Measurements from ENCODE around the gene SPOCK3. TPM values are rescaled to one million over a fixed set of nuclear protein-coding genes. Genes with fewer than 3 reads are reported as not detected.

The SPOCK3 gene
- total and polyA plus RNA-seq, 10 of the 15 experiments (the other 5 are each of a cell fraction or from before 2014, with no cell fraction given): 0.06 to 0.39 (median 0.09) TPM; not detected in 5

DNA sequence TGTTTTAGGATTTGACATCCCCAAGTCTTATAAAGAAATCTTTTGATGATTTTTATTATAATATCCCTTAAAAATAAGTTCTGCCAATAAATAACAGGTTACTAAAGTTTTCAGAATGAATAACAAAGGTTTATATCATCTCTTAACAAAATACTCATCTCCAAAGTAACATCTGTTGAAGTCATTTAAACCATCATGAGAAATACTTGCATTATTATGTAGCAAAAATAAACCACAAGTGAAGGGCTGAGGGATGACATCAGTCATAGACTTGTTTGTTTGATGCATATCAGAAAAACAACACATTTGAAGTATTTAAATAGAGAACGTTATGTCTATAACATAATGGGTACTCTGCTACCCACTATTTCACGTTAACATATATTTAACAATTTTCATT lies 114.9 kb downstream of the SPOCK3 start (continued):
- TF ChIP-seq, protein P1, sequence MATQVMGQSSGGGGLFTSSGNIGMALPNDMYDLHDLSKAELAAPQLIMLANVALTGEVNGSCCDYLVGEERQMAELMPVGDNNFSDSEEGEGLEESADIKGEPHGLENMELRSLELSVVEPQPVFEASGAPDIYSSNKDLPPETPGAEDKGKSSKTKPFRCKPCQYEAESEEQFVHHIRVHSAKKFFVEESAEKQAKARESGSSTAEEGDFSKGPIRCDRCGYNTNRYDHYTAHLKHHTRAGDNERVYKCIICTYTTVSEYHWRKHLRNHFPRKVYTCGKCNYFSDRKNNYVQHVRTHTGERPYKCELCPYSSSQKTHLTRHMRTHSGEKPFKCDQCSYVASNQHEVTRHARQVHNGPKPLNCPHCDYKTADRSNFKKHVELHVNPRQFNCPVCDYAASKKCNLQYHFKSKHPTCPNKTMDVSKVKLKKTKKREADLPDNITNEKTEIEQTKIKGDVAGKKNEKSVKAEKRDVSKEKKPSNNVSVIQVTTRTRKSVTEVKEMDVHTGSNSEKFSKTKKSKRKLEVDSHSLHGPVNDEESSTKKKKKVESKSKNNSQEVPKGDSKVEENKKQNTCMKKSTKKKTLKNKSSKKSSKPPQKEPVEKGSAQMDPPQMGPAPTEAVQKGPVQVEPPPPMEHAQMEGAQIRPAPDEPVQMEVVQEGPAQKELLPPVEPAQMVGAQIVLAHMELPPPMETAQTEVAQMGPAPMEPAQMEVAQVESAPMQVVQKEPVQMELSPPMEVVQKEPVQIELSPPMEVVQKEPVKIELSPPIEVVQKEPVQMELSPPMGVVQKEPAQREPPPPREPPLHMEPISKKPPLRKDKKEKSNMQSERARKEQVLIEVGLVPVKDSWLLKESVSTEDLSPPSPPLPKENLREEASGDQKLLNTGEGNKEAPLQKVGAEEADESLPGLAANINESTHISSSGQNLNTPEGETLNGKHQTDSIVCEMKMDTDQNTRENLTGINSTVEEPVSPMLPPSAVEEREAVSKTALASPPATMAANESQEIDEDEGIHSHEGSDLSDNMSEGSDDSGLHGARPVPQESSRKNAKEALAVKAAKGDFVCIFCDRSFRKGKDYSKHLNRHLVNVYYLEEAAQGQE (IDR thresholded peaks at IDR 0.05; ENCODE audit: low read depth, low read length): no peak
- TF ChIP-seq SREBF1 (IDR thresholded peaks at IDR 0.05; ENCODE audit: low read length) (no peak), FOS (IDR thresholded peaks at IDR 0.05; ENCODE audit: borderline replicate concordance, extremely low read depth, insufficient read length) (no peak), HDGF (IDR thresholded peaks at IDR 0.05) (no peak), ZNF24 (IDR thresholded peaks at IDR 0.05) (no peak), RAD51 (IDR thresholded peaks at IDR 0.05) (no peak), TCF7 (IDR thresholded peaks at IDR 0.05; ENCODE audit: borderline replicate concordance) (no peak)
- TF ChIP-seq, protein P2, sequence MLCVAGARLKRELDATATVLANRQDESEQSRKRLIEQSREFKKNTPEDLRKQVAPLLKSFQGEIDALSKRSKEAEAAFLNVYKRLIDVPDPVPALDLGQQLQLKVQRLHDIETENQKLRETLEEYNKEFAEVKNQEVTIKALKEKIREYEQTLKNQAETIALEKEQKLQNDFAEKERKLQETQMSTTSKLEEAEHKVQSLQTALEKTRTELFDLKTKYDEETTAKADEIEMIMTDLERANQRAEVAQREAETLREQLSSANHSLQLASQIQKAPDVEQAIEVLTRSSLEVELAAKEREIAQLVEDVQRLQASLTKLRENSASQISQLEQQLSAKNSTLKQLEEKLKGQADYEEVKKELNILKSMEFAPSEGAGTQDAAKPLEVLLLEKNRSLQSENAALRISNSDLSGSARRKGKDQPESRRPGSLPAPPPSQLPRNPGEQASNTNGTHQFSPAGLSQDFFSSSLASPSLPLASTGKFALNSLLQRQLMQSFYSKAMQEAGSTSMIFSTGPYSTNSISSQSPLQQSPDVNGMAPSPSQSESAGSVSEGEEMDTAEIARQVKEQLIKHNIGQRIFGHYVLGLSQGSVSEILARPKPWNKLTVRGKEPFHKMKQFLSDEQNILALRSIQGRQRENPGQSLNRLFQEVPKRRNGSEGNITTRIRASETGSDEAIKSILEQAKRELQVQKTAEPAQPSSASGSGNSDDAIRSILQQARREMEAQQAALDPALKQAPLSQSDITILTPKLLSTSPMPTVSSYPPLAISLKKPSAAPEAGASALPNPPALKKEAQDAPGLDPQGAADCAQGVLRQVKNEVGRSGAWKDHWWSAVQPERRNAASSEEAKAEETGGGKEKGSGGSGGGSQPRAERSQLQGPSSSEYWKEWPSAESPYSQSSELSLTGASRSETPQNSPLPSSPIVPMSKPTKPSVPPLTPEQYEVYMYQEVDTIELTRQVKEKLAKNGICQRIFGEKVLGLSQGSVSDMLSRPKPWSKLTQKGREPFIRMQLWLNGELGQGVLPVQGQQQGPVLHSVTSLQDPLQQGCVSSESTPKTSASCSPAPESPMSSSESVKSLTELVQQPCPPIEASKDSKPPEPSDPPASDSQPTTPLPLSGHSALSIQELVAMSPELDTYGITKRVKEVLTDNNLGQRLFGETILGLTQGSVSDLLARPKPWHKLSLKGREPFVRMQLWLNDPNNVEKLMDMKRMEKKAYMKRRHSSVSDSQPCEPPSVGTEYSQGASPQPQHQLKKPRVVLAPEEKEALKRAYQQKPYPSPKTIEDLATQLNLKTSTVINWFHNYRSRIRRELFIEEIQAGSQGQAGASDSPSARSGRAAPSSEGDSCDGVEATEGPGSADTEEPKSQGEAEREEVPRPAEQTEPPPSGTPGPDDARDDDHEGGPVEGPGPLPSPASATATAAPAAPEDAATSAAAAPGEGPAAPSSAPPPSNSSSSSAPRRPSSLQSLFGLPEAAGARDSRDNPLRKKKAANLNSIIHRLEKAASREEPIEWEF (IDR thresholded peaks at IDR 0.05; ENCODE audit: insufficient replicate concordance, low read depth, low read length): no peak
- TF ChIP-seq, protein P3, sequence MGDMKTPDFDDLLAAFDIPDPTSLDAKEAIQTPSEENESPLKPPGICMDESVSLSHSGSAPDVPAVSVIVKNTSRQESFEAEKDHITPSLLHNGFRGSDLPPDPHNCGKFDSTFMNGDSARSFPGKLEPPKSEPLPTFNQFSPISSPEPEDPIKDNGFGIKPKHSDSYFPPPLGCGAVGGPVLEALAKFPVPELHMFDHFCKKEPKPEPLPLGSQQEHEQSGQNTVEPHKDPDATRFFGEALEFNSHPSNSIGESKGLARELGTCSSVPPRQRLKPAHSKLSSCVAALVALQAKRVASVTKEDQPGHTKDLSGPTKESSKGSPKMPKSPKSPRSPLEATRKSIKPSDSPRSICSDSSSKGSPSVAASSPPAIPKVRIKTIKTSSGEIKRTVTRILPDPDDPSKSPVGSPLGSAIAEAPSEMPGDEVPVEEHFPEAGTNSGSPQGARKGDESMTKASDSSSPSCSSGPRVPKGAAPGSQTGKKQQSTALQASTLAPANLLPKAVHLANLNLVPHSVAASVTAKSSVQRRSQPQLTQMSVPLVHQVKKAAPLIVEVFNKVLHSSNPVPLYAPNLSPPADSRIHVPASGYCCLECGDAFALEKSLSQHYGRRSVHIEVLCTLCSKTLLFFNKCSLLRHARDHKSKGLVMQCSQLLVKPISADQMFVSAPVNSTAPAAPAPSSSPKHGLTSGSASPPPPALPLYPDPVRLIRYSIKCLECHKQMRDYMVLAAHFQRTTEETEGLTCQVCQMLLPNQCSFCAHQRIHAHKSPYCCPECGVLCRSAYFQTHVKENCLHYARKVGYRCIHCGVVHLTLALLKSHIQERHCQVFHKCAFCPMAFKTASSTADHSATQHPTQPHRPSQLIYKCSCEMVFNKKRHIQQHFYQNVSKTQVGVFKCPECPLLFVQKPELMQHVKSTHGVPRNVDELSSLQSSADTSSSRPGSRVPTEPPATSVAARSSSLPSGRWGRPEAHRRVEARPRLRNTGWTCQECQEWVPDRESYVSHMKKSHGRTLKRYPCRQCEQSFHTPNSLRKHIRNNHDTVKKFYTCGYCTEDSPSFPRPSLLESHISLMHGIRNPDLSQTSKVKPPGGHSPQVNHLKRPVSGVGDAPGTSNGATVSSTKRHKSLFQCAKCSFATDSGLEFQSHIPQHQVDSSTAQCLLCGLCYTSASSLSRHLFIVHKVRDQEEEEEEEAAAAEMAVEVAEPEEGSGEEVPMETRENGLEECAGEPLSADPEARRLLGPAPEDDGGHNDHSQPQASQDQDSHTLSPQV (IDR thresholded peaks at IDR 0.05): no peak
- TF ChIP-seq, protein P4, sequence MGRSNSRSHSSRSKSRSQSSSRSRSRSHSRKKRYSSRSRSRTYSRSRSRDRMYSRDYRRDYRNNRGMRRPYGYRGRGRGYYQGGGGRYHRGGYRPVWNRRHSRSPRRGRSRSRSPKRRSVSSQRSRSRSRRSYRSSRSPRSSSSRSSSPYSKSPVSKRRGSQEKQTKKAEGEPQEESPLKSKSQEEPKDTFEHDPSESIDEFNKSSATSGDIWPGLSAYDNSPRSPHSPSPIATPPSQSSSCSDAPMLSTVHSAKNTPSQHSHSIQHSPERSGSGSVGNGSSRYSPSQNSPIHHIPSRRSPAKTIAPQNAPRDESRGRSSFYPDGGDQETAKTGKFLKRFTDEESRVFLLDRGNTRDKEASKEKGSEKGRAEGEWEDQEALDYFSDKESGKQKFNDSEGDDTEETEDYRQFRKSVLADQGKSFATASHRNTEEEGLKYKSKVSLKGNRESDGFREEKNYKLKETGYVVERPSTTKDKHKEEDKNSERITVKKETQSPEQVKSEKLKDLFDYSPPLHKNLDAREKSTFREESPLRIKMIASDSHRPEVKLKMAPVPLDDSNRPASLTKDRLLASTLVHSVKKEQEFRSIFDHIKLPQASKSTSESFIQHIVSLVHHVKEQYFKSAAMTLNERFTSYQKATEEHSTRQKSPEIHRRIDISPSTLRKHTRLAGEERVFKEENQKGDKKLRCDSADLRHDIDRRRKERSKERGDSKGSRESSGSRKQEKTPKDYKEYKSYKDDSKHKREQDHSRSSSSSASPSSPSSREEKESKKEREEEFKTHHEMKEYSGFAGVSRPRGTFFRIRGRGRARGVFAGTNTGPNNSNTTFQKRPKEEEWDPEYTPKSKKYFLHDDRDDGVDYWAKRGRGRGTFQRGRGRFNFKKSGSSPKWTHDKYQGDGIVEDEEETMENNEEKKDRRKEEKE (IDR thresholded peaks at IDR 0.05): no peak

All from GM12878 (cell line).